Mesendoderm (in vitro differentiated cells): ENCODE measurements around the gene RDX.
"Not testable (repeated sequence)": the region's sequence is repeated elsewhere in the genome, so short reads cannot be mapped to it uniquely, and the experiment has no call there.

ENCODE experiments used
- DNase-seq: peaks from one replicate; pipeline ENCODE4 v3.0.0; 2013
- H2AK5ac ChIP-seq: 2 replicates; pipeline ENCODE4 v1.6.1; 2013; ENCODE audit warnings: low read length, inconsistent platforms
- H2BK120ac ChIP-seq: 2 replicates; pipeline ENCODE4 v1.6.1; 2013; ENCODE audit warnings: low read depth, mild to moderate bottlenecking, low read length, moderate library complexity, mixed read lengths
- H2BK15ac ChIP-seq: replicated peaks from 2 replicates; pipeline ENCODE4 v1.6.1; 2013; ENCODE audit warnings: low read depth, mild to moderate bottlenecking, moderate library complexity
- H2BK5ac ChIP-seq: 2 replicates; pipeline ENCODE4 v1.6.1; 2013; ENCODE audit warnings: low read length, inconsistent platforms
- H3K18ac ChIP-seq: 2 replicates; pipeline ENCODE4 v1.6.1; 2013; ENCODE audit warnings: mild to moderate bottlenecking, low read length, mixed read lengths
- H3K23ac ChIP-seq: one replicate; pipeline ENCODE4 v1.6.1; 2013; ENCODE audit warnings: low read length
- H3K27ac ChIP-seq: 2 replicates; pipeline ENCODE4 v1.5.1; 2013; ENCODE audit warnings: low read depth, mild to moderate bottlenecking, inconsistent platforms, low read length, moderate library complexity
- H3K27me3 ChIP-seq: 2 replicates; pipeline ENCODE4 v1.6.1; 2013; ENCODE audit warnings: low read length, control low read depth, mild to moderate bottlenecking, inconsistent platforms; ENCODE audit not compliant: insufficient read depth, poor library complexity
- H3K36me3 ChIP-seq: 2 replicates; pipeline ENCODE4 v1.6.1; 2013; ENCODE audit warnings: low read length, inconsistent platforms; ENCODE audit not compliant: control insufficient read depth, insufficient read depth
- H3K4ac ChIP-seq: one replicate; pipeline ENCODE4 v1.6.1; 2013; ENCODE audit warnings: low read depth, mild to moderate bottlenecking, low read length, moderate library complexity
- H3K4me1 ChIP-seq: 2 replicates; pipeline ENCODE4 v1.6.1; 2013; ENCODE audit warnings: low read depth, low read length, inconsistent platforms; ENCODE audit not compliant: control insufficient read depth
- H3K4me2 ChIP-seq: 2 replicates; pipeline ENCODE4 v1.6.1; 2013; ENCODE audit warnings: low read length
- H3K4me3 ChIP-seq: 2 replicates; pipeline ENCODE4 v1.5.1; 2013; ENCODE audit warnings: mild to moderate bottlenecking, low read length
- H3K56ac ChIP-seq: one replicate; pipeline ENCODE4 v1.6.1; 2013; ENCODE audit warnings: low read length
- H3K79me1 ChIP-seq: 2 replicates; pipeline ENCODE4 v1.6.1; 2013; ENCODE audit warnings: low read length, inconsistent platforms
- H3K79me2 ChIP-seq: 2 replicates; pipeline ENCODE4 v1.6.1; 2013; ENCODE audit warnings: mild to moderate bottlenecking, low read length; ENCODE audit not compliant: control insufficient read depth, insufficient read depth
- H3K9ac ChIP-seq: 2 replicates; pipeline ENCODE4 v1.6.1; 2013; ENCODE audit warnings: low read length, inconsistent platforms
- H4K5ac ChIP-seq: one replicate; pipeline ENCODE4 v1.6.1; 2013; ENCODE audit warnings: low read length
- H4K8ac ChIP-seq: one replicate; pipeline ENCODE4 v1.6.1; 2013; ENCODE audit warnings: low read depth, mild to moderate bottlenecking, control low read depth, low read length, moderate library complexity
- WGBS: extraction: QIAGEN DNeasy Blood & Tissue Kit; methylation state at CpG from one replicate; pipeline ENCODE4 v1.1.7; 2013; ENCODE audit warnings: low lambda C conversion rate, missing lambda C conversion rate; ENCODE audit not compliant: insufficient coverage; ENCODE audit errors: extremely low coverage; 5-methylcytosine and 5-hydroxymethylcytosine counted together

The RDX gene

DNA sequence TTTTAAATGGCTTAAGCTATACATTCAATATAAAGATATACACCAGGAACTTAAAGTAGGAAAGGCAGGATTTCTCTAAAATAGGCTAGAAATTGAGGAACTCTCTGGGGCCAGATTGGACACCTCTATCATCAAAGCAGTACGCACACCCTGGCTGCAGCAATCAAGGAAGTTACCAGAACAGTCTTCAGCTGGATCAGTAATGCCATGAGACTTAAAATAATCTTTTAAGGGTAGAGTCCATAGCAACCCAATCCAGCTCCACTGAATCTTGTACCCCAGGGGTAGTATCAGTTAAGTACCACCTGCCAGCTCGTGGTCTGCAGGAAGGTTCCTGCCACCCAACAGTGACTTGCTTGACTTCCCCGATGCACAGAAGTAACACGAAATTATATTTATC is 3.0 kb downstream of the RDX start:
- no peaks in the 10 kb centered on the region for H3K27me3 ChIP-seq
- WGBS: no CpG with 5 or more reads among the region's 4 CpGs
- H3K4ac ChIP-seq: no peak overlapping the region
- H3K27ac ChIP-seq: no peak overlapping the region
- no peak overlapping the region for H3K23ac ChIP-seq
- DNase-seq: no peak
- H2BK120ac ChIP-seq: no peak overlapping the region
- no peak overlapping the region for H2BK15ac ChIP-seq
- H3K18ac ChIP-seq: no peak overlapping the region
- no peak overlapping the region for H4K8ac ChIP-seq
- H4K5ac ChIP-seq: no peak overlapping the region
- no peaks in the 10 kb centered on the region for H3K79me1 ChIP-seq
- H2AK5ac ChIP-seq: no peak overlapping the region
- H2BK5ac ChIP-seq: no peak overlapping the region
- H3K9ac ChIP-seq: peak overlapping the region; percentile 38
- no peak overlapping the region for H3K4me3 ChIP-seq
- peak overlapping the region; percentile 41 for H3K4me2 ChIP-seq
- peaks cover 8% of the 10 kb centered on the region for H3K4me1 ChIP-seq
- H3K36me3 ChIP-seq: no peaks in the 10 kb centered on the region
- H3K56ac ChIP-seq: peak overlapping the region; percentile 70
- H3K79me2 ChIP-seq: peaks cover 64% of the 10 kb centered on the region

- Histone ChIP-seq H3K23ac (peak overlapping the region; percentile 24), H3K79me2 (peaks cover 71% of the 10 kb centered on the region)
- H3K27me3 ChIP-seq, H3K79me1 ChIP-seq, H3K18ac ChIP-seq, H2AK5ac ChIP-seq, DNase-seq, H2BK15ac ChIP-seq, H3K36me3 ChIP-seq, H3K4me2 ChIP-seq, H3K27ac ChIP-seq, H3K4me3 ChIP-seq, H3K4me1 ChIP-seq, H4K8ac ChIP-seq, H3K4ac ChIP-seq, H4K5ac ChIP-seq, H2BK120ac ChIP-seq, H3K56ac ChIP-seq, H3K9ac ChIP-seq, H2BK5ac ChIP-seq: not testable (repeated sequence)
- WGBS: no CpG with 5 or more reads among the region's 4 CpGs
These were observed 4.3 kb downstream of the RDX start for GRCh38 chr11:110292146-110292545.

DNA sequence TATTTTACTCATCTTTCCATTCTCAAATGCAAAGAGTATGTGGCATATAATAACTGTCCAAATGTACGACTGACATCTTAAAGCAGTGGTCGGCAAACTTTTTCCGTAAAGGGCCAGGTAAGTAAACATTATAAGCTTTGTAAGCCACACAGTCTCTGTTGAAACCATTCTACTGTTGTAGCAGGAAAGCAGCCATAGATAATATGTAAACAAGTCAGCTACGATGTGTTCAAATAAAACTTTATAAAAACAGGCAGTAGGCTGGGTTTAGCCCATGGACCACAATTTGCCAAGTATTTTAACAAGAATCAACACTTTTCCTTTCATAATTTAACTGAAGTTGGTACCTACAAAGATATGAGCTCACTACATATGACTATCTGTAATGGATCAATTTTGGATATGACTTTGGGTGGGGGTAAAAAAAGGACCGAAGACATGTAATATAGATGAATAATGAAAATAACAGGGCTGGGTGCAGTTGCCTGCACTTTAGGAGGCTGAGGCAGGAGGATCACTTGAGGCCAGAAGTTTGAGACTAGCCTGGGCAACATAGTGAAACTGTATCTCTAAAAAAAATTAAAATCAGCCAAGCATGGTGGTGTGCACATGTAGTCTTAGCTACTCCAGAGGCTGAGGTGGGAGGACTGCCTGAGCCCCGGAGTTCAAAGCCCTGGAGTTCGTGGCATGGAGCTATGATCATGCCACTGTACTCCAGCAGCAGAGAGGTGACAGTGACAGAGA is 5.7 kb downstream of the RDX start:
- Histone ChIP-seq H3K79me1 (no peaks in the 10 kb centered on the region), H3K9ac (no peak overlapping the region), H2AK5ac (no peak overlapping the region), H3K27ac (no peak overlapping the region), H3K4ac (no peak overlapping the region), H3K23ac (no peak overlapping the region), H3K4me2 (no peak overlapping the region), H3K56ac (no peak overlapping the region), H3K18ac (no peak overlapping the region), H3K79me2 (peaks cover 77% of the 10 kb centered on the region), H4K8ac (no peak overlapping the region), H3K36me3 (no peaks in the 10 kb centered on the region), H4K5ac (no peak overlapping the region), H3K4me1 (peaks cover 3% of the 10 kb centered on the region), H2BK5ac (no peak overlapping the region), H3K4me3 (no peak overlapping the region), H2BK15ac (no peak overlapping the region), H2BK120ac (no peak overlapping the region), H3K27me3 (no peaks in the 10 kb centered on the region)
- DNase-seq: no peak
- WGBS: no CpG with 5 or more reads among the region's 7 CpGs

- Histone ChIP-seq H2BK15ac (no peak overlapping the region), H3K27ac (no peak overlapping the region), H3K4me3 (no peak overlapping the region), H3K23ac (no peak overlapping the region), H3K56ac (no peak overlapping the region), H3K9ac (no peak overlapping the region), H2BK5ac (no peak overlapping the region), H3K36me3 (no peaks in the 10 kb centered on the region), H2BK120ac (no peak overlapping the region), H2AK5ac (no peak overlapping the region), H3K79me1 (no peaks in the 10 kb centered on the region), H3K4me2 (no peak overlapping the region), H3K79me2 (peaks cover 73% of the 10 kb centered on the region), H3K4me1 (peaks cover 3% of the 10 kb centered on the region), H3K4ac (no peak overlapping the region), H3K27me3 (no peaks in the 10 kb centered on the region), H4K8ac (no peak overlapping the region), H4K5ac (no peak overlapping the region), H3K18ac (no peak overlapping the region)
- no CpG with 5 or more reads among the region's 10 CpGs for WGBS
- DNase-seq: no peak
These were observed 6.9 kb downstream of the RDX start for GRCh38 chr11:110289472-110289871.

DNA sequence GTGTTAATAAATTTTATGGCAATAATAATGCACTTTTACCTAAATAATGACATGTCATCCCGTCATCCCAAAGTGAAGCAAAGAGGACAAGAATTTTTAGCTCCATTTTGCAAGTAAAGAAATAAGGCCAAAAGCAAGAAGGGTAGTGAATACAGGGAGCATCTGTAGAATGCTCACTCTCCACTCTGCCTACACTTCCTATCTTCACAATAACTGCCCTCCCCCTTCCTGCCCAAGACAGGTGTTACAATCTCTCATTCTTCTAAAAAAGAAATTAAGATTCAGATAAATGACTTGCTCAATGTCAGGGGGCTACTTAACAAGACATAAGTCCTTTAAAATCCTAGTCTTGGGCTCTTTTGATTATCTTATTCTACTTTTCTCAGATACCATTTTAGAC is 8.9 kb downstream of the RDX start:
- Histone ChIP-seq H3K27ac (no peak overlapping the region), H2AK5ac (no peak overlapping the region), H2BK15ac (no peak overlapping the region), H4K5ac (no peak overlapping the region), H3K4ac (no peak overlapping the region), H3K79me1 (no peaks in the 10 kb centered on the region), H3K79me2 (peaks cover 63% of the 10 kb centered on the region), H3K56ac (no peak overlapping the region), H3K9ac (no peak overlapping the region), H2BK5ac (no peak overlapping the region), H3K27me3 (no peaks in the 10 kb centered on the region), H3K4me3 (no peak overlapping the region), H3K4me2 (no peak overlapping the region), H3K4me1 (no peaks in the 10 kb centered on the region), H2BK120ac (no peak overlapping the region), H4K8ac (no peak overlapping the region), H3K23ac (no peak overlapping the region), H3K36me3 (no peaks in the 10 kb centered on the region), H3K18ac (no peak overlapping the region)
- no peak for DNase-seq
- no CpG with 5 or more reads among the region's 1 CpG for WGBS
